ENCODE results near the gene ALDH1A2. TPM values are rescaled to one million over a fixed set of nuclear protein-coding genes. Genes with fewer than 3 reads are reported as not detected.
"Not testable (repeated sequence)": the region's sequence is repeated elsewhere in the genome, so short reads cannot be mapped to it uniquely, and the experiment has no call there.

ALDH1A2 gene
- total and polyA plus RNA-seq, 4 experiments from 2014 or later: 0.15 to 0.83 TPM; not detected in 2

DNA sequence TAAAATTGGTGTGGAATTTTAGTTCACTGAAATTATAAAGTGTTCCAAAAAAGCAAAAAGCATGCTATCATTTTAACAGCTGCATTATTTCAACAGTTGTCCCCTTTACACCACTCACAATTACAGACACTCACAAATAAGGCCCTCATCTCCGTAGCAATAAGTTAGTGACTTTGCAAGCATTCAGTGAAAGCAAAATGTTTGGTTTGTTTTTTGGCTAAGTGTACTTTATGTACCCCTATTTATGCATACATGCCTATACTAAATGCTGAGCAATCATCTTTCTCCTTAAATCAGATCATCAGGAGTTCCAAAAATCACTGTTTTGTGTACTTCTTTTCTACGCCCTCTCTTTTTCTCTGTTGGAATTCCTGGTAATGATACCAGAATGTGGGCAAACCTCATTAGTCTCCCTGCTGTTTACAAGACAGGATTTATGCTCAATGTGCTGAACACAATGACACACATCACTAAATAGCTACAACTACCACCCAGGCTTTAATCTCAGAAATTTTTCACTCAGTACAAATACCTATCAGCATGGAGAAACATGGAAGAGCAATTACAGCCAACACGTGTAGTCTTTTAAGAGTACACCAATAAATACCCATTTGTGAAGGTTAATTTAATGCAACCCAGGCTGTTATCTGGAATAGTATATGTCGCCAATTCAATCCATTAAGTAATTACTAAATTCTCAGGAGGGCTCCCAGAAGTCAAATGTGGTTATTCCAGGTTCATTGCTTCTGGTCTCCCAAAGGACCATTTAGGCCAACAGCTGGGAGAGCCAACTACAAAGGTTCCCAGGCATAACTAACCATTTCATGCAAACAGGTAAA, 12.0 kb downstream of the ALDH1A2 start:
- Mint-ChIP-seq H3K27ac (no peak overlapping the region), H3K4me1 (no peaks in the 10 kb centered on the region), H3K9me3 (no peaks in the 10 kb centered on the region), H3K27me3 (peaks cover 18 to 24% of the 10 kb centered on the region in 2 donors), H3K4me3 (no peak overlapping the region), H3K36me3 (no peaks in the 10 kb centered on the region)
- Histone ChIP-seq H3K4me3 (ENCODE audit: low read length in 2 of 2) (no peak overlapping the region), H3K27ac (ENCODE audit: low read depth, low read length) (no peak overlapping the region), H3K9me3 (ENCODE audit: control insufficient read depth in 1 of 2, low read length in 2 of 2) (no peaks in the 10 kb centered on the region), H3K27me3 (ENCODE audit: insufficient read depth, low read length) (no peaks in the 10 kb centered on the region), H3K36me3 (ENCODE audit: insufficient read depth, low read length) (no peaks in the 10 kb centered on the region), H3K4me1 (ENCODE audit: insufficient read depth, low read length) (no peaks in the 10 kb centered on the region)
- DNase-seq: no peak
- intact Hi-C loops (cut with micrococcal nuclease): no loop called here
- POLR2A ChIA-PET (ENCODE audit: partially characterized antibody): no interaction called here
- CTCF ChIA-PET (ENCODE audit: partially characterized antibody): interaction anchor here (1.4 kb wide), 1 partner anchor 13 kb away, joined by 4 read pairs; no protein-coding TSS in a partner anchor

DNA sequence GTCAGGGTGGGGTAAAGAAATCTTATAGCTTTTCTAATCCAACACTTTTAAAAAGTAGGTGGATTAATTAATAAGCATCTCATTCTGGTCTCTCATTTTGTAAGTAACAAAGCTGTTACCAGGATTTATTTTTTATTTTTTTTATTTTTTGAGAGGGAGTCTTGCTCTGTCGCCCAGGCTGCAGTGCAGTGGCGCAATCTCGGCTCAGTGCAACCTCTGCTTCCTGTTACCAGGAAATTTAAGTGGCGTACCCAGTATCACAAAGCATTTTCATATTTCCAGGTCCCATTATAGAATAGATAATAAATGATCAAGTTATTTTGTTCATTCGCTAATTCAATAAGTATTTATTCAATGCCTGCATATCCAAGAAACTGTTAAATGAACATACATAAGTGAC, 13.2 kb downstream of the ALDH1A2 start:
- CTCF ChIA-PET (ENCODE audit: partially characterized antibody): interaction anchor here (1.3 kb wide), 1 partner anchor 9 kb away, joined by 5 read pairs; no protein-coding TSS in a partner anchor

DNA sequence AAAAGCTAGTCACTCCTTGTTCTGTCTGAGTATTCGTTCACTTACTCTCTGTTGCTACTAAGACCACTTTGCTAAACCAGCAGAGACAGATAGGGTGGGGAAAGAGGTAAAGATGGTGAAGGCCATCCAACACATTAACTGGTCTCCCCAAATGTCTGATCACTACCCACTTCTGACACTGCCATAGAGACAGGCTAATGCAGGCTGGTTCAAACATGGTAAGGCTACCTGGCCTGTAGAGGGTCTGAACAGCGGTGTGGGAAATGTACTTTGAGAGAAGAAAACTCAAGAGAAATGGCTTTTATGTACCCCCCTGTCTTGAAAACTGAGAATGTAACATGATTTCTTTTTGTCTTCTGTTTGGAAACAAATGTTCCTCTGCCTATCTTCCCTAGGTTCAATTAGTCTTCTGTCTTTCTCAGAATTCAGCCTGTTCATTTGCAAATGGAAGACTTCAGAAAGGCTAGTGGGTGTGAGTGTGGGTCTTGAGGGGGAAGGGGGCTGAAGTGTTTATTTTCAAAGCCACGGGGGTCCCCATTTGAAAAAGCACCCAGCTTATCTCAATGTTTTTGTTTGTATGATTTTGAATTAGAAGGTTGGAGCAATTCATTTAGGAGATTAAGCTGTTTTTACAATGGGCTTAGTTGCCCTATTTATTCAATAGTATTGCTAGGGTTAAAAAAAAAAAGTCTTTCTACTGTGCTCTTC, 15.8 kb downstream of the ALDH1A2 start:
- H3K27me3 Mint-ChIP-seq: peaks cover 22 to 26% of the 10 kb centered on the region in 2 donors
- Histone ChIP-seq H3K27ac (ENCODE audit: low read depth, low read length) (no peak overlapping the region), H3K36me3 (ENCODE audit: insufficient read depth, low read length) (no peaks in the 10 kb centered on the region), H3K4me3 (ENCODE audit: low read length in 2 of 2) (no peak overlapping the region), H3K4me1 (ENCODE audit: insufficient read depth, low read length) (no peaks in the 10 kb centered on the region), H3K9me3 (ENCODE audit: control insufficient read depth in 1 of 2, low read length in 2 of 2) (no peaks in the 10 kb centered on the region), H3K27me3 (ENCODE audit: insufficient read depth, low read length) (no peaks in the 10 kb centered on the region)
- H3K4me1 Mint-ChIP-seq: no peaks in the 10 kb centered on the region
- DNase-seq: no peak
- no peaks in the 10 kb centered on the region for H3K36me3 Mint-ChIP-seq
- no peak overlapping the region for H3K27ac Mint-ChIP-seq
- H3K4me3 Mint-ChIP-seq: no peak overlapping the region
- CTCF ChIA-PET (ENCODE audit: partially characterized antibody): no interaction called here
- POLR2A ChIA-PET (ENCODE audit: partially characterized antibody): no interaction called here
- peaks cover 0 to 4% (median 0%) of the 10 kb centered on the region in 8 donors for H3K9me3 Mint-ChIP-seq
- intact Hi-C loops (cut with micrococcal nuclease): no loop called here

More for the DNA sequence above, 13.2 kb downstream of the ALDH1A2 start:
- intact Hi-C loops (cut with micrococcal nuclease): no loop called here
- no peak overlapping the region for H3K4me3 ChIP-seq (ENCODE audit: low read length in 2 of 2)
- H3K4me1 Mint-ChIP-seq: no peaks in the 10 kb centered on the region
- no peaks in the 10 kb centered on the region for H3K27me3 ChIP-seq (ENCODE audit: insufficient read depth, low read length)
- H3K4me1 ChIP-seq (ENCODE audit: insufficient read depth, low read length): no peaks in the 10 kb centered on the region
- no peak overlapping the region for H3K27ac ChIP-seq (ENCODE audit: low read depth, low read length)
- no peaks in the 10 kb centered on the region for H3K36me3 ChIP-seq (ENCODE audit: insufficient read depth, low read length)
- no peak overlapping the region for H3K27ac Mint-ChIP-seq
- H3K27me3 Mint-ChIP-seq: peaks cover 17 to 21% of the 10 kb centered on the region in 2 donors
- H3K36me3 Mint-ChIP-seq: no peaks in the 10 kb centered on the region
- H3K9me3 ChIP-seq (ENCODE audit: control insufficient read depth in 1 of 2, low read length in 2 of 2): no peaks in the 10 kb centered on the region
- DNase-seq: no peak
- no peak overlapping the region for H3K4me3 Mint-ChIP-seq
- no peaks in the 10 kb centered on the region for H3K9me3 Mint-ChIP-seq
- POLR2A ChIA-PET (ENCODE audit: partially characterized antibody): no interaction called here

DNA sequence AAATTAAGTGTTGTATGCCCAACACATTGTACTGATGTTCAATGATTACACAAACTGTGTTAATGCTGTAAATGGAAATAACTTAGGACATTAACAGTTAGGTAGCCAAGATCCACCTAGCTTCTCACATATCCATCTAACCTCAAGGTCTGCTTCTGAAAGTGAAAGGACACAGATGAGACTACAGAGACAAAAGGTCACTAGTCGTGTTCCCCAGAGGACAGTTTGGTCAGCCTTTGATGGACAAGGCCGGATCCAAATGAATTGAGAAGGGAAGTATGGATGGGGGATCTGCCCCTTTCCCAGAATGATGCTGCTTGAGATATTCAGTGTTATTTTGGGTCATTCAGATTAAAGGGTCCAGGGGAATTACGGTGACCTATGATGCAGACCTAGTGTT, 17.2 kb downstream of the ALDH1A2 start:
- no peak overlapping the region for H3K27ac Mint-ChIP-seq
- Histone ChIP-seq H3K4me3 (ENCODE audit: low read length in 2 of 2) (no peak overlapping the region), H3K9me3 (ENCODE audit: control insufficient read depth in 1 of 2, low read length in 2 of 2) (no peaks in the 10 kb centered on the region), H3K27me3 (ENCODE audit: insufficient read depth, low read length) (no peaks in the 10 kb centered on the region), H3K27ac (ENCODE audit: low read depth, low read length) (no peak overlapping the region), H3K4me1 (ENCODE audit: insufficient read depth, low read length) (no peaks in the 10 kb centered on the region), H3K36me3 (ENCODE audit: insufficient read depth, low read length) (no peaks in the 10 kb centered on the region)
- intact Hi-C loops (cut with micrococcal nuclease): no loop called here
- ChIA-PET POLR2A (ENCODE audit: partially characterized antibody) (interaction anchor here (1.0 kb wide), 1 partner anchor 23 kb away, joined by 3 read pairs; no protein-coding TSS in a partner anchor), CTCF (ENCODE audit: partially characterized antibody) (interaction anchor here (1.0 kb wide), 1 partner anchor 21 kb away, joined by 3 read pairs; no protein-coding TSS in a partner anchor)
- H3K4me1 Mint-ChIP-seq: no peaks in the 10 kb centered on the region
- DNase-seq: no peak
- peaks cover 0 to 4% (median 0%) of the 10 kb centered on the region in 8 donors for H3K9me3 Mint-ChIP-seq
- peaks cover 18 to 26% of the 10 kb centered on the region in 2 donors for H3K27me3 Mint-ChIP-seq
- H3K36me3 Mint-ChIP-seq: no peaks in the 10 kb centered on the region
- H3K4me3 Mint-ChIP-seq: no peak overlapping the region

DNA sequence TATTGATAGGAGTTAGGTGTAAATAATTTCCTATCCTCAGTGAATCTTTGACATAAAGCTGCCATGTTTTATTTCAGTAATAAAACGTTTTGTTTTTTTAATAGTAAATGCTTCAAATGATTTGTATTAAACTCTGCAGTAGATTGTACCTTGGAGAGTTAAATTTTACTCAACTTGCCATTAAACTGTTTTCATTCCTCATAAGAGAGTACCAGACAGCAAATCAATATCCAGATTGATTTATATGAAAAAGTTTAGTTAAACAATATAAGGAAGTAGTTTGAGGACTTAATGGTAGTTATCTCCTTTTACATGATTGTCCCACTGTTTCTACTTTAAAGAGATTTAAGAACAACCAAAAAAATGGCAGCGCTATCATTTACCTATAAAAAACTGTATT, 18.4 kb downstream of the ALDH1A2 start:
- H3K9me3 ChIP-seq (ENCODE audit: control insufficient read depth in 1 of 2, low read length in 2 of 2): no peaks in the 10 kb centered on the region
- intact Hi-C loops (cut with micrococcal nuclease): no loop called here
- H3K9me3 Mint-ChIP-seq: peaks cover 0 to 4% (median 0%) of the 10 kb centered on the region in 8 donors
- DNase-seq: no peak
- no peaks in the 10 kb centered on the region for H3K27me3 ChIP-seq (ENCODE audit: insufficient read depth, low read length)
- H3K27ac ChIP-seq (ENCODE audit: low read depth, low read length): no peak overlapping the region
- no peak overlapping the region for H3K4me3 Mint-ChIP-seq
- no peaks in the 10 kb centered on the region for H3K4me1 ChIP-seq (ENCODE audit: insufficient read depth, low read length)
- no peak overlapping the region for H3K27ac Mint-ChIP-seq
- no peaks in the 10 kb centered on the region for H3K36me3 ChIP-seq (ENCODE audit: insufficient read depth, low read length)
- no peaks in the 10 kb centered on the region for H3K4me1 Mint-ChIP-seq
- POLR2A ChIA-PET (ENCODE audit: partially characterized antibody): no interaction called here
- no peak overlapping the region for H3K4me3 ChIP-seq (ENCODE audit: low read length in 2 of 2)
- no peaks in the 10 kb centered on the region for H3K36me3 Mint-ChIP-seq
- CTCF ChIA-PET (ENCODE audit: partially characterized antibody): interaction anchor here (0.6 kb wide), 1 partner anchor 14 kb away, joined by 3 read pairs; no protein-coding TSS in a partner anchor
- H3K27me3 Mint-ChIP-seq: peaks cover 18 to 26% of the 10 kb centered on the region in 2 donors

DNA sequence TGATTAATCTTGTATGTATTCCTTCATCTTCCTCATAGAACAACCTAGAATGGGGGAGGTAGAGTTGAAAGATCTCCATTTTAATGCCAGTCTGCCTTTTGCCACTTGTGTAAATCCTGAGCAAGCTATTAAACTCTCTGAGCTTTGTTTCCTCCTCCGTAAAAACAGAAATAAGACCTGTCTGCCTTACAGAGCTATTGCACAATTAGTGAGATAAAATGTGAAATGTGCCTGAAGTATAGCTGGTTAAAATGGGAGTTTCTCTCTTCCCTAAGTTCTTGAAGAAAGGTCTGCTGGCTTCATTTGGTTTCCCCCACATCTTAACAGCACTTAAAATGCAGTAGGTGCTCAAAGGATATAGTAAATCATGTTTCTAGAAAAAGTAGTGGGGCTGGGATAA, 19.0 kb downstream of the ALDH1A2 start:
- Mint-ChIP-seq H3K27me3 (peaks cover 18 to 26% of the 10 kb centered on the region in 2 donors), H3K9me3 (peaks cover 0 to 4% (median 0%) of the 10 kb centered on the region in 8 donors), H3K27ac (no peak overlapping the region), H3K4me3 (no peak overlapping the region), H3K4me1 (no peaks in the 10 kb centered on the region), H3K36me3 (no peaks in the 10 kb centered on the region)
- ChIA-PET POLR2A (ENCODE audit: partially characterized antibody) (no interaction called here), CTCF (ENCODE audit: partially characterized antibody) (interaction anchor here (0.6 kb wide), 1 partner anchor 15 kb away, joined by 3 read pairs; no protein-coding TSS in a partner anchor)
- no peaks in the 10 kb centered on the region for H3K36me3 ChIP-seq (ENCODE audit: insufficient read depth, low read length)
- no peak overlapping the region for H3K4me3 ChIP-seq (ENCODE audit: low read length in 2 of 2)
- no peak for DNase-seq
- no peaks in the 10 kb centered on the region for H3K27me3 ChIP-seq (ENCODE audit: insufficient read depth, low read length)
- intact Hi-C loops (cut with micrococcal nuclease): no loop called here
- H3K9me3 ChIP-seq (ENCODE audit: control insufficient read depth in 1 of 2, low read length in 2 of 2): no peaks in the 10 kb centered on the region
- no peaks in the 10 kb centered on the region for H3K4me1 ChIP-seq (ENCODE audit: insufficient read depth, low read length)
- H3K27ac ChIP-seq (ENCODE audit: low read depth, low read length): no peak overlapping the region

DNA sequence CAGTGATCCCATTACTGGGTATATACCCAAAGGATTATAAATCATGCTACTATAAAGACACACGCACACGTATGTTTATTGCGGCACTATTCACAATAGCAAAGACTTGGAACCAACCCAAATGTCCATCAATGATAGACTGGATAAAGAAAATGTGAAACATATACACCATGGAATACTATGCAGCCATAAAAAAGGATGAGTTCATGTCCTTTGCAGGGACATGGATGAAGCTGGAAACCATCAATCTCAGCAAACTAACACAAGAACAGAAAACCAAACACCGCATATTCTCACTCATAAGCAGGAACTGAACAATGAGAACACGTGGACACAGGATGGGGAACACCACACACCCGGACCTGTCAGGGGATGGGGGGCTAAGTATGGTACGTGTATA, 20.1 kb downstream of the ALDH1A2 start:
- H3K27ac ChIP-seq (ENCODE audit: low read depth, low read length); H3K4me3 Mint-ChIP-seq; POLR2A ChIA-PET (ENCODE audit: partially characterized antibody); DNase-seq; H3K9me3 Mint-ChIP-seq; H3K27ac Mint-ChIP-seq; H3K4me1 ChIP-seq (ENCODE audit: insufficient read depth, low read length); H3K4me1 Mint-ChIP-seq; CTCF ChIA-PET (ENCODE audit: partially characterized antibody); H3K27me3 ChIP-seq (ENCODE audit: insufficient read depth, low read length); H3K36me3 ChIP-seq (ENCODE audit: insufficient read depth, low read length); H3K4me3 ChIP-seq (ENCODE audit: low read length in 2 of 2); H3K9me3 ChIP-seq (ENCODE audit: control insufficient read depth in 1 of 2, low read length in 2 of 2); intact Hi-C loops (cut with micrococcal nuclease); H3K36me3 Mint-ChIP-seq: not testable (repeated sequence)
- peaks cover 22 to 28% of the 10 kb centered on the region in 2 donors for H3K27me3 Mint-ChIP-seq

Data from CD4-positive, alpha-beta memory T cell (primary cell).